Stimulated activated naive CD4-positive, alpha-beta T cell (primary cell): Measurements from ENCODE around the gene TNNI2.
"Not testable (repeated sequence)": the region's sequence is repeated elsewhere in the genome, so short reads cannot be mapped to it uniquely, and the experiment has no call there.

Source experiments
- DNase-seq, 6 experiments: peaks; one replicate each; lab custom pipeline; 2025; lab: John Stamatoyannopoulos, UW

TNNI2 gene

DNA sequence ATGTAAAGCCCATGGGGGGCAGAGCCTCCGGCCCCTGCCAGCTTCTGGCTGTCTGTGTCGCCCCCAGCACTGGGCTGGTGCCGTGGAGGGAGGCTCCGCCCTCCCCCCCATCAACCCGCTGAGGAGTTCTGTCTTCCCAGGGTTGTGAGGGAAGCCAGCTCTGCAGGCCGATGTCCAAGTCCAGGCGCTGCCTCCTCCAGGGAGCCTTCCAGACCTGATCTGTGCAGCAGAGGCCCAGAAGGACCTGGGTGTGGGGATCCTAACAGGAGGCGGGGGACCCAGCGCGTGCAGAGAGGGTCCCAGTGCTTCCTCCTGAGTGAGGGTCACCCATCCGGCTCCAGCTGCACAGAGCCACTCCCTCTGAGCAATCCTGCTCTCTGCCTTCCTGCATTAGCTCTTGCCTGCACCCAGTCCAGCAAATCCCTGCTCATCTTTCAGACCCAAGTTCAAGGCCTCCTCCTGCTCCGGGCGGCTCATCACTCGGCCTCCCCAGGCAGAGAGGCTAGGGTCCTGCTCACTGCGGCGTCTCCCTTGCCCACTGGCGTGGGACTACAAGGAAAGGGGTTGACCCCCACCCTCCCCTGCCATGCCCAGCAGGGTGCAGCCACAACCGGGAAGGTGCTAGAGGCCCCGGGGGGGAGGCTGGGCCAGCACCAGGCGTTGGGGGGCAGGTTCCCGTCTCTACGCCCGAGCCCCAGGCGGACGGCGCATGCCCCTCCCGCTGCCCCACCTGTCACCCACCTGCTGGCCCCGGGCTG is 36.5 kb downstream of the TNNI2 start:
- no peak for DNase-seq

DNA sequence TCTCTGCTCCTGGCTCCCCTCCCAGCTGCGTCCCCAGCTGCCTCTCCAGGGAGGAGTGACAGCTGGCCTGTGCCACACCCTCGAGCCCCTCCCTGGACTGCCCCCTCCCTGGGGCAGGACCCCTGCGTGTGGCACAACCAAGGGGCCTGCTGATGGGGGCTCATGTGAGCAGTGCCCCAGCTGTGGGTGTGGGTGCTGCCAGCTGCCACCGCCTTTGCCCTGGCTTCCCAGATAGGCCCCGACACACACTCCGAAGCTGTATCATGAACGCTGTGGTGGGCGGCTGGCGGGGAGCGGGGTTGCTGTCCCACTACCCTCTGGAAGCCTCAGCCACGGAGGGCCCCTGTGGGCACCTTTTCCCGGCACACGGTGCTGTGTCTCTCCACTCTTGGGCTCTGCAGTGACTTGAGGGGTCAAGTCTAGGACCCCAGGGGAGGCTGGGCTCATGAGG is 37.1 kb downstream of the TNNI2 start:
- DNase-seq: not testable (repeated sequence)

DNA sequence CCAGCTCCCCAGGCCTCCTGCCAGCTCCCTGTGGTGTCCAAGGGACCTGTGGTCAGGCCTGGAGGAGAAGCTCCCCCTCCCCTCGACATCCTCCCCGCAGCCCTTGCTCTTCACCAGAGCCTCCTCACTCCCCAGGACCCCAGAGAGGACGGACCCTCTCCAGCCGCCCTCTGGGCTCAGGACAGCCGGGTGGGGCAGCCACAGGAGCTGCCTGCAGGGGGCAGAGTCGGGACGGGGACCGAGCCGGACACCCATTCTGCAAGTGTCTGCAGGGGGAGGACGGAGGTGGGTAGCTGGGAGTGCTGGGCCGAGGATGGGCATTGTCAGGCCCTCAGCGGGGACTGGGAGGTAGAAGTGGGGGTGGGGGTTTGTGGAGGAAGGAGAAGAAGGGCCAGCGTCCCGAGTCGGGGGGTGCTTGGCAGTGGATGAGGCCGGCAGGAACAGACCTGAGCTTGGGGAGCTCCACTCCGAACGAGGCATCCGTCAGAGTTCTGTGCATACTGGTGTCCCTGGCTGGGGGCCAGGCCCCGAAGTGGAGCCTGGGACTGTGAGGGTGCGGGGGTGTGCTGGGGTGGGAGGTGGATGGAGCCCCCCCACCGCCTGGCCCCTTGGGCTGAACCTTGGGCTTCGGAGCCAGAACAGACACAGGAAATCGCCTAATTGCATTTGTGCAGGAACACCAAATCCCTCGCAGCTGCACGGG is 37.7 kb downstream of the TNNI2 start:
- no peak for DNase-seq

DNA sequence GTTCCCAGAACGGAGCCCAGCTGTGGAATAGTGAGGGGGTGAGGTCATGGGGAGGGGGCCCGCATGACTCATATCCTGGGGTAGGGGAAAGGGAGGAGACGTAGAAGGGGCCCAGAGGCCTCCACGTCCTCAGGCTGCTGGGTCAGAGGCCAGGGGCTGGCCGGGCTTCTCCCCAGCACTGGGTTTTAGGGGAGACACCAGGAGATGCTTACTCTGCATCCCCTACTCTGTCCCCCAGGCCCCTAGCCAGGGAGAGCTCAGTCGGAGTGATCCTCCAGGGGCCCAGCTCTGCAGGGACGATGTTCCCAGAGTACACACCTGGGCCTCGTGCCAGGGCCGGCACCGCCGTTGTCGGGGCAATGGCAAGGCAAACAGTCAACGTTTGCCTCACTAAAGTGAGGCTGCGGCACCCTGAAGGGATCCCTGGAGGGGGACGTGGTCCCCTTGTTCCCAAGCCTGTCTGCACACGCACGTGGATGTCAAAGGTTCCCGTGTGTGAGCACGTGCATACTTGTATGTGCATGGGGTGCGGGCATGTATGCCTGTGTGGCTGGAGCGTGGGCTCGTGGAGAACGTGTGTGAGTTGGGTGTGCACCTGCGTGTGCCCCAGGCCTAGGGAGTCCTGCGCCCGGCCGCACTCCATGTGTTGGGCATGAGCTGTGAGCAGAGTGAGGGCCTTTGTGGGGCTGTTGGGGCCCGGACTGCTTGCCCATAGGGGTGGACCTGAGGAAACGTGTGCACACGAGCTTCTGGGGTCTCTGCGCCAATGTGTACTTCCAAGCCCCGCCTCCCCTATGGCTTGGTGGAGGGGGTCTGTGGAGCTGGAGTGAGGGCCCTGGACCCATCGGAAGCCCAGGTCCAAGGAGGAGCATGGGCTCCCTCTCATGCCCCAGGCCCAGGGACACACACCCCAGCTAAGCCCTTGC is 38.7 kb downstream of the TNNI2 start:
- no peak for DNase-seq

DNA sequence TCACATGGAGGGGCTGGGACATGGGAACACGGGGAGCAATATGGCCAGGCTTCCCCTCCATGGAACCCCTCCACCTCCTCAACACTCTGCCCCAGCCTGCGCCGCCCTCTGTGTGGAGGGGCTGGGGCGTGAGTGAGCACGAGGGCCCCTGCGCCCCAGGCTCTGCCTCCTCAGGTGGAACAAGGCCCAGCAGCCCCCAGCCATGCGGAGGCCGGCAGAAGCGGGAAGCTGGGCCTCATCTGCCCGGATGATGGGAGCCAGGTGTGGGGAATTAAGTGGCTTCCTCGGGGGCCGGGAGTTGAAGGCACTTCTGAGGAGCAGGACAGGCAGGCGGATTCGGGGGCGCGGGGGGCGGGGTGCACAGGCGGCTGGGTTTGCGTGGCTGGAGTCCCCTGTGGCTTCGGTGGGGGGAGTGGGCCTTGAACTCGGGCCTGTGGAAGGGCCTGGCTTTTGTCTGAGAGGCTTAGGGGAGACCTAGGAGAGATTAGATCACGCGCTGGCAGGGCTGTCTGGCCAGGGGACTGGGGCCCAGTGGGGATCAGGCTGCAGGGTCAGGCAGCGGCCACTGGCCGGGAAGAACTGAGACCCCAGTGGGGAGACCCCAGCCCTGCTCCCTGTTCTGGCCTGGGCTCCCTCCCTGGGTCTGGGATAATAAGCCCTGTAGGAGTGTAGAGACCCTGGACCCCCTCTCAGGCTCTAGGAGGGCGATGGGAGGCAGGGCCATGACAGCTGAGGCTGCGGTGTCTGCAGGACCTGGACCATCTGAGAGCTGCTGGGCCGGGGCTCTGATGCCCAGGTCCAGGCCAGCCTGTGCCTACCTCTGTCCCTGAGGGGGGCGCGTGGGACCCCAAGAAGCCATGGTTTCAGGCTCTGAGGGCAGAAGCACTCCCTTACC is 39.6 kb downstream of the TNNI2 start:
- DNase-seq: no peak

DNA sequence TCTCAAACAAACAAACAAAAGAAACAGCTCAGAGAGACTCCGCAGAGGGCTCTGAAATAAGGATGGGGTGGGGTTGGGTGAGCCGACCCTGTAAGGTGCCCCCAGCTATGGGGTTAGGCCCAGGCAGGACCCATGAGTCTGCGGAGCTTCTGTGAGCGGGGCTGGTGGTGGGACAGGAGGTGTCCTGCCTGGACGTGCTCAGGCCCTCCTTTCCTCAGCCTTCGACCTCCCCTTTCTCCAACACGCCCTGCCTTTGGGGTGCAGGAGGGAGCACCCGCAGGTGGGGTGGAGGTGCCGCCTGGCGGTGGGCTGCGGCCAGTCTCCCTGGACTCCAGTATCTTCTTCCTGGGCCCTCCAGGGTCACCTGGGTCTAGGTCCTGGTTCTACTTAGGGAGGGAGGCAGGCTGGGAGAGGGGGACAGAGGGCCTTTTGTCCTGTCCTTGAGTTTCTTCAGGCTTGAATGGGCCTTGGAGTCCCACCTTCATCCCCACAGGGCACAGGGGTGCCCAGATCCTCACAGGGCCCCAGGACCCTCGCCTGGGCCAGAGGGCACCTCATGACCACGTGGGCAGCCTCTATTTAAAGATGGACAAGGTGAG is 40.7 kb downstream of the TNNI2 start:
- no peak for DNase-seq

DNA sequence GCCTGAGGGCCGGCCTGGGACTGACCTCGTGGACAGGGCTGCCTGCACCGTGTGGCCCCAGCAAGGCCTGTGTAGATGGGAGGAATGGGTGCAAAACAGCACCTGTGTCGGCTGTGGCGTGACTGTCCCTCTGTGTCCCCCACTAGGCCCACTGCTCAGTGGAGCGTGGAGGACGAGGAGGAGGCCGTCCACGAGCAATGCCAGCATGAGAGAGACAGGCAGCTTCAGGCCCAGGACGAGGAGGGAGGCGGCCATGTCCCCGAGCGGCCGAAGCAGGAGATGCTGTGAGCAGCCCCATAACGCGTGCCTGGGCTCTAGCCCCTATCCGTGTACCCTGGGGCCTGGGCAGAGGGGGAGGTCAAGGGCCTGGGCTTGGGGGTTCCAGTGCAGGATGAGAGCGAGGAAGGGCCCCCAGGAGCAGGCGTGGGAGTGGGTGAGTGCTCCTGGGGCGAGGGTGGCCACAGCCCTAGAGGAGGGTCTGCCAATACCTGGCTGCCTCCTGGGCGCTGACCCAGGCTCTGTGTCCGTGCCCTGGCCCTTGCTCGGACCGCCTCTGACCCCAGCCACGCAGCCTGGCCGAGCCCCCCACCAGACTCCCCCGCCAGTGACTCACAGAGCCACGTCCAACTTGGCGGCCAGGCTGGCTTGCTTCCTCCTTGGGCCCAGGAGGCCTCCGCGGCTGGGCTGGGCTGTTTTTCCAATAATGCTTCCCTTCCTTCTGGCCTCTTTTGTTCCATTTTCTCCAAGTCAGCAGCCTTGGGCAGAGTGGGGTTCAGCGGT is 41.4 kb downstream of the TNNI2 start:
- no peak for DNase-seq

DNA sequence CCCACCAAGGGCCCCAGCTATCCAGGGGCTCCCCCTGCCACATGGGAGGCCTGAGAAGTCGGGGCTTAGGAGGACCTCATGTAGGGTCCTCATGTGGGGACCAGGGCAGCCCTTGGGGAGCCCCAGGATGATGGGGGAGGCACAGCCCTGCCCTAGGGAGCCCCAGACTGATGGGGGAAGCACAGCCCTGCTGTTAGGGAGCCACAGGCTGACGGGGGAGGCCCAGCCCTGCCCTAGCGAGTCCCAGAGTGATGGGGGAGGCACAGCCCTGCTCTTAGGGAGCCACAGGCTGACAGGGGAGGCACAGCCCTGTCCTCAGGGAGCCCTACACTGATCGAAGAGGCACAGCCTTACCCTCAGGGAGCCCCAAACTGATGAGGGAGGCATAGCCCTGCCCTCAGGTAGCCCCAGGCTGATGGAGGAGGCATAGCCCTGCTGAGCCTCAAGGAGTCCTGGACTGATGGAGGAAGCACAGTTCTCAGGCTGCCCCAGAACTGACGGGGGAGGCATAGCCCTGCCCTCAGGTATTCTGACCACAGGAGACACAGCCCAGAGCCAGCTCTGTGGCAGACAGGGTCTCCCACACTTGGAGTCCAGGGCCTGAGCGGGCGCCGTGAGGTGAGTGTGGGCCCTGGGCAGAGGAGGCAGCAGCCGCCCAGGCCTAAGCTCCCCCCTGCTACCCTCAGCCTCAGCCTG is 42.1 kb downstream of the TNNI2 start:
- no peak for DNase-seq

DNA sequence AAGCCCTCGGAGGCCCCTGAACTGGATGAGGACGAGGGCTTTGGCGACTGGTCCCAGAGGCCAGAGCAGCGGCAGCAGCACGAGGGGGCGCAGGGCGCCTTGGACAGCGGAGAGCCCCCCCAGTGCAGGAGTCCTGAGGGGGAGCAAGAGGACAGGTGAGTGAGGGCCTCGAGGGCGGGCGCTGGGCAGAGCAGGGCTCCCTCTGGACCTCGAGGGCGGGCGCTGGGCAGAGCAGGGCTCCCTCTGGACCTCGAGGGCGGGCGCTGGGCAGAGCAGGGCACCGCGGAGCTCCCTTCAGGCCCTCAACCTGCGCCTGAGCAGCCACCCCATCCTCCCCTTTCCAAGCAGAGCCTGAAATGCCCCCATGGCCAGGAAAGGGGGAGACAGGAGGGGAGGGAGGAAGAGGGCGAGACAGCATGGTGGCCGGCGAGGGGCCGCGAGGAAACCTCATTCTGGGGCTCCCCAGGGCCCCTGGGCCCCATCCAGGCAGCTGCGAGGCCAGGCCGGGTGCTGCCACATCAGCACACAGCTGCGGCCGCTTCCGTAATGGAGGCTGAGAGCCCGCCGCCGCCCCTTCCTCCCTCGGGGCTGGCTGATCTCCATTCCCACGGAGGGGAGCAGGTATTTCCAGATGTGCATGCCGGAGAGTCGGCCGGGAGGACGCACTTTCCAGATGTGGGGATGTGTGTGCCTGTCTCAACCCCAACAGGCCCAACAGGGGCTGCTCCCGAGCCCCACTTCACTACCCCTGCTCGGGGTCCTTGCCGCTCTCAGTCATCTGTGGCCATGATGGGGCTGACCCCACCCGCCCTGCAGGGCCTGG is 42.9 kb downstream of the TNNI2 start:
- peak in 1 of 6 experiments; percentile 41 for DNase-seq

DNA sequence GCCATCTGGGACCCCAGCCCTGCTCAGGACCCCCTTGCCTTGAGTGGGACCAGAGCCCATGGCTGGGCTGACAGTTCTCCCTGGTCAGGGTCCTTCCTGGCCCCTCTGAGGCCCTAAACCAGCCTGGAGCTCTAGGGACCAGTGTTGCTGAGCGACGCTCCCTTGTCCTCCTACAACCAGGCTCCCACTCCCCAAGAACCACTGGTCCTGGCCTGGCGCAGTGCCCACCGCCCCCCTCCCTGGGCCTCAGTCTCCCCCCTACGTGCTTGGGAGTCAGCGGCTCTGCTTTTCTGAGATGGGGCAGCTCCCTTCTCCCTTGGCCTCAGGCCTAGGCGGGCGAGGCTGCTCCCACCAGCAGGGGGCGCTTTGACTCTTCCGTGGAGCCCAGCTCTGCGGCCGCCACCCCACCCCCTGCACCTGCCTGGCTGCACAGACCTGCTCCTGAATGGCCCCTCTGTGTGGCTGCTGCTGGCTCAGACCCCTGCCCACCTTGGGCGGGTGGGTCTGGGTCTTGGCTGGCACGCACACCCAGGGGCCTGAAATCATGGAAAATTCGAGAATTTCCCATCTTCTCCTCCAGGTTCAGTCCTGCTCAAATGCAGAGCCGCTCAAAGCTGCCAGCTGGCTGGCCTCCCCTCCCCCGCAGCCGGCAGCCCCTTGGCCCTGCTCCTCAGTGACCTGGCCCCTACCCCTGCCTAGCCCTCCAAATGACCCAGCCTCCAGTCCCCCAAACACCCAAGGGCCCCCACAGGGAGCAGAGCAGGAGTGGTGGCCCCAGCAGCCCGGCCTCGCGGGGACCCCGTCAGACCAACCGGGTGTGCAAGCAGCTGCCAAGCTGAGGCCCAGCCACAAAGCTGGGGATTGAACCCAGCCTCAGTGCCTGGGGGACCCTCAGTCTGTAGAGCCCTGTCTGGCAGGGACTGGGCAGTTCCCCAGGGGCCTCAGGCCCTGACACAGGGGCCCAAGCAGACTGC is 43.8 kb downstream of the TNNI2 start:
- DNase-seq: peak; percentile 36 to 80 (median 69)

DNA sequence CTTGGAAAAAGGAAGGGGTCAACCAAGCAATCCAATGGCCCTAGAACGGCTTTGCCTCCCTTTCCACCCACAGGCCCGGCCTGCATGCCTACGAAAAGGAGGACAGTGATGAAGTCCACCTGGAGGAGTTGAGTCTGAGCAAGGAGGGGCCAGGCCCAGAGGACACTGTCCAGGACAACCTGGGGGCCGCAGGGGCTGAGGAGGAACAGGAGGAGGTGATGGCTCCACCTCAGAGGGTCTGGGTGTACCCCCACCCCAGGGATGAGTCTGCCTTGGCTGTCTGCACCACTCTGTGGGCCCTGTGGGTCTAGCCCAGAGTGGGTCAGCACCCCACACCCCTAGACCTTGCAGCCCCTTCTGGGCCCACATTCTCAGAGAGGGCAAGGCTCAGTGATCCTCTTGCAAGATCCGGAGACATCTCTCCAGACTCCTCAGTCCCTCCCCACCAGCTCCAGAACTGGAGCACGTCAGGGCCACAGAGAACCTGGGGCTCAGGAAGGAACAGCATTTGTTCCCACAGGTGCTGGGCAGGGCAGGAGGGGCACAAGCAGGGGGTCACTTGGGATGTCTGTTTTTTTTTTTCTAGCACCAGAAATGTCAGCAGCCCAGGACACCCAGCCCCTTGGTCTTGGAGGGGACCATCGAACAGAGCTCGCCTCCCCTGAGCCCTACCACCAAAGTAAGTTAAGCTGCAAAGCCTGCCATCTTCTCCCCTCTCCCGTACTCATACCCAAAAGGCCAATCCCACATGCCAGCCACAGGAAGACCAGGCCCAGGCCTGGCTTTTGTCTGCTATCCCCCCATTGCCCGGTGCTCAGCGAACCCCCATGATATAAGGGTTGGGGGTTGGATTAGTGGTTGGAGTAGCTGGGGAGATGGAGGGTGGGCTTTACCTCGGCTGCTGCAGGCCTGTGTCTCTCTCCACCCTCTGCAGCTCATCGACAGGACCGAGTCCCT is 44.8 kb downstream of the TNNI2 start:
- DNase-seq: no peak

DNA sequence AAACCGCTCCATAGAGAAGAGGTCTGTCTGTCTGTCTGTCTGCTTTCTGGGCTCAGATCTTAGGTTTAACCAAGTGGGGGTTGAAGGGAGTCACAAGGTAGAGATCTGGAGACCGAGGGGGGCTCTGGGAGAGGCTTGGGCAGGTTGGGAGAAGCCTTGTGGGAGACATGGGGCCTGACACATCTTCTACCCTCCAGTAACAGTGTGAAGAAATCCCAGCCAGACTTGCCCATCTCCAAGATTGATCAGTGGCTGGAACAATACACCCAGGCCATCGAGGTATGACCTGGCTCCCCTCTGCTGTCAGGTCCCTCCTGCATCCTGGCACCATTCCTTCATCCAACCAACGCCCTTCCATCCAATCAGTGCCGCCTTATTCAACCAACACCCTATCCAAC is 45.5 kb downstream of the TNNI2 start:
- DNase-seq: no peak

DNA sequence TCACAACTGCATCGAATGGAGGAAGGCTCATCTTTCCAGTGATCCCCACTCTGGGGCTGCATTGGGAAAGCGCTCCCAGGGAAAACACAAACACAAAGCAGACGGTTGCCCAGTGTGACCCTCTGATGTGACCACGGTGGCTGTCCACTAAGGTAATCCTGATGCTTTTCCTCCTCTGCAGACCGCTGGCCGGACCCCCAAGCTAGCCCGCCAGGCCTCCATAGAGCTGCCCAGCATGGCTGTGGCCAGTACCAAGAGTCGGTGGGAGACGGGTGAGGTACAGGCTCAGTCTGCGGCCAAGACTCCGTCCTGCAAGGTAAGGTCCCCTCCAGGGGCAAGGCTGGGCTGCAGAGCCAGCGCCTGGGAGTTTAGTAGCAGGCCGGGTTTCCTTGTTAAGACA is 47.8 kb downstream of the TNNI2 start:
- DNase-seq: not testable (repeated sequence)

DNA sequence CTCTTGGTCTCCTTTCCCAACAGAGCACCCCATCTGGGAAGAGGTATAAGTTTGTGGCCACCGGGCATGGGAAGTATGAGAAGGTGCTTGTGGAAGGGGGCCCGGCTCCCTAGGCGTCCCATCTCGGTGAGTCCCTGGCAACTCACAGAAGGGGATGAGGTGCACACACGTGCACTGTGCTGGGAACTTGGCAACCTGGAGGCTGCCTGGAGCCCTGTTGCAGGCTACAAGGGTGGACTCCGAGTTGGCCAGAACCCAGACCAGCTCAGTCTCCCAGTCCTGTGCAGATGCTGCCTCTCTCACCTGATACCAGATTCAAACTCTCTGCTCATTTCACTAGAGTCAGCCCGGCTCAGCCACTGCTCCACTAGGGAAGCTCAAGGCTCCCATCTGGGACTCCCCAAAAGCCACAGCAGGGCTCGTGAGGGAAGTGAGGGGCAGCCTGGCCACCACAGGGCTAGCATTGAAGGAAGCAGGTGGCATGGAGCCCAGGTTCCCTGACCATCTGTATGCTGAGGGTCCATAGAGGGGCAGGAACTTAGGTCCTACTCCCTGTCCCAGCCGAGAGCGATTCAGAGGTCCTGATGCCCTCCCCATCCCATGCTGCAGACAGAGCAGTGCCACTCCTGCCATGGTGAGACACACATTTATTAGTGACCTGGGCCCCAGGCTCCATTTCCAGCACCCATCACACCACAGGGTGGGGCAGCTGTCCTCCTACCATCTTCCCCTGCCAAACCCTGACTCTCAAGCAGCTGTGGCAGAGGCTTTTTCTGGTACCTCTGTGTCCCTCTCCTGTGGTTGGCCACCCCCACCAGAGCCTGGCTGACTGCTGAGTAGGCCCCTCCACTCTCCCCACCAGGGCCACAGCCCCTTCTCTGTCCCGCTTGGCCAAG is 48.9 kb downstream of the TNNI2 start:
- no peak for DNase-seq

DNA sequence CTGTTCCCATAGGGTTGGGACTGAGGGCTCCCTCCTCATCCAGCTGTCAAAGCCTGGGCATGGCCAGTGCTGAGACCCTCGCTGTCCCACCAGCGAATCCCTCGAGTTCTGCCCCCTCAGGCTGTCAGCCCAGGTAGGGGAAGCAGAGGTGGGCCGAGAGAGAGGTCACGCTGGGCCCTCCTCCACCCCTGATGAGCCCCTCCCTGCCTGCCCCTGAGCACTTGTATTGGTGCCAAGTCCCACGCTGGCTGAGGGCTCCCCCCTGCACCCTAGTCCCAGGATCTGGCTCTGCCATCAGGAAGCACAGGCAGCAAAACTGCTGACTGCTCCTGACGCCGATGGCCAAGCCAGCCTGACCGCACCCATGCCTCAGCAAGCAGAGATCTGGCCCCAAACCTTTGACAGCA is 49.6 kb downstream of the TNNI2 start:
- DNase-seq: no peak
